ENCODE results near the gene GAMT. TPM values are rescaled to one million over a fixed set of nuclear protein-coding genes. Genes with fewer than 3 reads are reported as not detected.

The GAMT gene
- total RNA-seq, 2 donors from 2014 or later = 38.4 to 49.6 TPM

DNA sequence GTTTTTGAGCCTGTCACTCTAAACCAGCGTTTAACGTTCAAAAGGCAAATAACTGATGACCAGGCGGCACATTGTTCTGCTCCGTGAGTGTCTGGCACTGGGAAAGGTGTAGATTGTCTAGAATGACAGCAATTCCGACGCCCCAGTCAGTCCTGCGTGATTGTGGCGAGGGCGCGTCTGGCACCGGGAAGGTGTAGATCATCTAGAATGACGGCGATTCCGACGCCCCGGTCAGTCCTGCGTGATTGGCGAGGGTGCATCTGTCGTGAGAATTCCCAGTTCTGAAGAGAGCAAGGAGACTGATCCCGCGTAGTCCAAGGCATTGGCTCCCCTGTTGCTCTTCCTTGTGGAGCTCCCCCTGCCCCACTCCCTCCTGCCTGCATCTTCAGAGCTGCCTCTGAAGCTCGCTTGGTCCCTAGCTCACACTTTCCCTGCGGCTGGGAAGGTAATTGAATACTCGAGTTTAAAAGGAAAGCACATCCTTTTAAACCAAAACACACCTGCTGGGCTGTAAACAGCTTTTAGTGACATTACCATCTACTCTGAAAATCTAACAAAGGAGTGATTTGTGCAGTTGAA is 43.7 kb downstream of the GAMT start:
- H3K27ac ChIP-seq (ENCODE audit: low read depth, low read length) = no peak overlapping the region
- 55 to 73% methylated on average over 19 to 24 of the region's 24 CpGs for WGBS, 2 experiments (ENCODE audit: insufficient coverage in 1 of 2, insufficient read length in 1 of 2)

DNA sequence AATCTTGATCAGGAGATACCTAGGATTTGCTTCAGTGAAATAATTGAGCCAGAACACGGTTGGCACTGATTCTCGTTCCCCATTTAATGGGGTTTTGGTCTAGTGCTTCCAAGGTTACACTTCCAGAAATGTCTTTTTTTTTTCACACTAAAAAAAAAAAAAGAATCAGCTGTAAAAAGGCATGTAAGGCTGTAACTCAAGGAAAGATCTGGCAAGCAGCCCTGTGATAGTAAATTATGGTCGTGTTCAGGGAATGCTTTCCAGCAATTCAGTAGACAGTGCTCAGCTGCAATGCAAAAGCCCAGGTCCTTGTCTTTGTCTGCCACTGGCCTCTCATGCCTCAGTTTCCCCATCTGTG is 44.9 kb downstream of the GAMT start:
- peak overlapping the region; percentile 88 for H3K4me3 ChIP-seq (ENCODE audit: low read length)
- H3K4me1 Mint-ChIP-seq = peaks cover 40% of the 10 kb centered on the region
- H3K9ac ChIP-seq (ENCODE audit: extremely low read depth, low read length, poor library complexity, severe bottlenecking) = no peak overlapping the region

More for the DNA sequence above, 43.7 kb downstream of the GAMT start:
- H3K4me1 ChIP-seq (ENCODE audit: control insufficient read depth, insufficient read depth, low read length) = peaks cover 10% of the 10 kb centered on the region
- no peaks in the 10 kb centered on the region for H3K27me3 Mint-ChIP-seq (ENCODE audit: insufficient read depth)
- H3K27ac Mint-ChIP-seq = peak overlapping the region; percentile 59
- no peak overlapping the region for H3K9ac ChIP-seq (ENCODE audit: extremely low read depth, low read length, poor library complexity, severe bottlenecking)
- H3K36me3 Mint-ChIP-seq (ENCODE audit: low read depth) = peaks cover 58% of the 10 kb centered on the region
- H3K4me1 Mint-ChIP-seq = peaks cover 40% of the 10 kb centered on the region
- H3K36me3 ChIP-seq (ENCODE audit: control insufficient read depth, insufficient read depth, low read length) = peaks cover 55% of the 10 kb centered on the region
- TF ChIP-seq, protein P1, sequence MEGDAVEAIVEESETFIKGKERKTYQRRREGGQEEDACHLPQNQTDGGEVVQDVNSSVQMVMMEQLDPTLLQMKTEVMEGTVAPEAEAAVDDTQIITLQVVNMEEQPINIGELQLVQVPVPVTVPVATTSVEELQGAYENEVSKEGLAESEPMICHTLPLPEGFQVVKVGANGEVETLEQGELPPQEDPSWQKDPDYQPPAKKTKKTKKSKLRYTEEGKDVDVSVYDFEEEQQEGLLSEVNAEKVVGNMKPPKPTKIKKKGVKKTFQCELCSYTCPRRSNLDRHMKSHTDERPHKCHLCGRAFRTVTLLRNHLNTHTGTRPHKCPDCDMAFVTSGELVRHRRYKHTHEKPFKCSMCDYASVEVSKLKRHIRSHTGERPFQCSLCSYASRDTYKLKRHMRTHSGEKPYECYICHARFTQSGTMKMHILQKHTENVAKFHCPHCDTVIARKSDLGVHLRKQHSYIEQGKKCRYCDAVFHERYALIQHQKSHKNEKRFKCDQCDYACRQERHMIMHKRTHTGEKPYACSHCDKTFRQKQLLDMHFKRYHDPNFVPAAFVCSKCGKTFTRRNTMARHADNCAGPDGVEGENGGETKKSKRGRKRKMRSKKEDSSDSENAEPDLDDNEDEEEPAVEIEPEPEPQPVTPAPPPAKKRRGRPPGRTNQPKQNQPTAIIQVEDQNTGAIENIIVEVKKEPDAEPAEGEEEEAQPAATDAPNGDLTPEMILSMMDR (conservative IDR thresholded peaks at IDR 0.05) = no peak
- peak overlapping the region; percentile 22 for H3K4me3 Mint-ChIP-seq
- H3K4me3 ChIP-seq (ENCODE audit: low read length) = peak overlapping the region; percentile 36
- no peaks in the 10 kb centered on the region for H3K27me3 ChIP-seq (ENCODE audit: control insufficient read depth, insufficient read depth, low read length, poor library complexity, severe bottlenecking)
- H3K9me3 Mint-ChIP-seq = no peaks in the 10 kb centered on the region
- peak; percentile 83 for DNase-seq
- no peaks in the 10 kb centered on the region for H3K9me3 ChIP-seq (ENCODE audit: control insufficient read depth, low read length)

DNA sequence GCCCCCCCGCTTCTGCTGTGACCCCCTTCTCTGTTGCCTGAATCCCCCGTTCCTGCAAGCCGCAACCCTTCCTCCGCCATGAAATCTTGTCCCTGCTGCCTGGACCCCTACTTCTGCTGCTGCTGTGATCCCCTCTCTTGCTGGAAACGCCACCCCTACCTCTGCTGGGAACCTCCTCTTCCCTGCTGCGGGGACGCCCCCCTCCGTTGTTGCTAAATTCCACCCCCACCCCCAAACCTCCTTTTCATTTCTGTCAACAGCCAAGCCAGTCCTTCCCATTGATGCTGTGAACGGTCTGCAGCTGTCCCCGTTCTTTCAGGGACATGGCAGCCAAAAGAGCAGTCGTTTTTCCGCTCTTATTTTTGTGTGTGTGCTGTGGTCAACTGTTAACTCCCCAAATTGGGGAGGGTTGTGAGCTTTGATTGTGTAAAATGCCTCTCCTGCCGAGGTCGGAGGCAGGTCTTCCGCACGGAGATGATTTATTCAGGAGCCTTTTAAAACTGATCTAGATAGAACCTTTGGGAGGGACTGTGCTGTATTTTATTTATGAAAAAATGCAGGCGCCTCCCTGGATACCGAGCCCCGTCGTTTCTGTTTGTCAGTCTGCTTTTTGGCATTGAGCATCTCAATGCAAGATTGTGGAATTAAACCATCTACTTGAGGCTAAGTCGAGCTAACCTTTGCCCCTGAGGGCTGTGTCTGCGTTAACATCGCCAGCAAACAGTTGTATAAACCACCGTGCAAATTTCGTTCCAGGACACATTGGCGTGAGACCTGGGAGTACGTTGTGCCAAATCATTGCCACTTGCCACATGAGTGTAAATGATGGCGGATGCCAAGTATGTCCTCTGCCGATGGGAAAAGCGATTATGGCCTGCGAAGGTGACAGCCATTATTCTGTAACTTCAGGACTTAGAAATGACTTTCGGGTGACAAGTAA is 45.5 kb downstream of the GAMT start:
- Mint-ChIP-seq H3K9me3 (no peaks in the 10 kb centered on the region), H3K4me1 (peaks cover 35% of the 10 kb centered on the region), H3K27ac (peak overlapping the region; percentile 52), H3K27me3 (ENCODE audit: insufficient read depth) (no peaks in the 10 kb centered on the region), H3K36me3 (ENCODE audit: low read depth) (peaks cover 41% of the 10 kb centered on the region), H3K4me3 (peak overlapping the region; percentile 77)
- peak; percentile 46 for DNase-seq
- Histone ChIP-seq H3K27ac (ENCODE audit: low read depth, low read length) (peak overlapping the region; percentile 30), H3K9ac (ENCODE audit: extremely low read depth, low read length, poor library complexity, severe bottlenecking) (peak overlapping the region; percentile 49), H3K9me3 (ENCODE audit: control insufficient read depth, low read length) (no peaks in the 10 kb centered on the region), H3K36me3 (ENCODE audit: control insufficient read depth, insufficient read depth, low read length) (peaks cover 38% of the 10 kb centered on the region), H3K27me3 (ENCODE audit: control insufficient read depth, insufficient read depth, low read length, poor library complexity, severe bottlenecking) (no peaks in the 10 kb centered on the region), H3K4me1 (ENCODE audit: control insufficient read depth, insufficient read depth, low read length) (peaks cover 10% of the 10 kb centered on the region), H3K4me3 (ENCODE audit: low read length) (peak overlapping the region; percentile 88)
- TF ChIP-seq, protein P1 (conservative IDR thresholded peaks at IDR 0.05) = no peak
- WGBS, 2 experiments (ENCODE audit: insufficient coverage in 1 of 2, insufficient read length in 1 of 2) = 42 to 54% methylated on average over 28 to 32 of the region's 32 CpGs

More for the DNA sequence above, 44.9 kb downstream of the GAMT start:
- 90 to 92% methylated on average over 1 to 3 of the region's 3 CpGs for WGBS, 2 experiments (ENCODE audit: insufficient coverage in 1 of 2, insufficient read length in 1 of 2)
- H3K36me3 Mint-ChIP-seq (ENCODE audit: low read depth) = peaks cover 48% of the 10 kb centered on the region
- TF ChIP-seq, protein P1 (conservative IDR thresholded peaks at IDR 0.05) = no peak
- no peaks in the 10 kb centered on the region for H3K27me3 Mint-ChIP-seq (ENCODE audit: insufficient read depth)
- Histone ChIP-seq H3K27me3 (ENCODE audit: control insufficient read depth, insufficient read depth, low read length, poor library complexity, severe bottlenecking) (no peaks in the 10 kb centered on the region), H3K27ac (ENCODE audit: low read depth, low read length) (no peak overlapping the region), H3K9me3 (ENCODE audit: control insufficient read depth, low read length) (no peaks in the 10 kb centered on the region), H3K36me3 (ENCODE audit: control insufficient read depth, insufficient read depth, low read length) (peaks cover 44% of the 10 kb centered on the region), H3K4me1 (ENCODE audit: control insufficient read depth, insufficient read depth, low read length) (peaks cover 10% of the 10 kb centered on the region)
- no peak for DNase-seq
- H3K9me3 Mint-ChIP-seq = no peaks in the 10 kb centered on the region
- H3K27ac Mint-ChIP-seq = peak overlapping the region; percentile 18
- peak overlapping the region; percentile 77 for H3K4me3 Mint-ChIP-seq

All from endodermal cell (in vitro differentiated cells).